ENCODE data around the gene PRAMEF7.
"Not testable (repeated sequence)": the region's sequence is repeated elsewhere in the genome, so short reads cannot be mapped to it uniquely, and the experiment has no call there.

The PRAMEF7 gene

DNA sequence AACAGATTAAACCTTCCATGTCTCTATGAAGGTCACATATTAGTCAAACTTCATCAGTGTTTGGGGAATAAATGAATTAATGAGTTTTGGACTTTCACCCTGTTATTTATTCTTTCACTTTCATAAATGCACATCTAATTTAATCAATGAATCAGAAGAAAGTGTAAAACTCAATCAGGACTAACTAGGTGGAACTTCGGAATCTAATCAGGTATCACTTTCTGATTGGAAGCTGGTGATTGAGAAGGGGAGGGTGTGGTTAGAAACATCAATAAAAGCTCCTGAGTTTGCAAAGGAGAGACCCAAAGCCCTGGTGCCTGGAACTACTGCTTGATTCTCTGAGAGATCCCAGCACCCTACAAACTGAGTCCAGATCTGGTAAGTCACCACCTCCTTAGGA is at the start of gene PRAMEF7:
PRAMEF7 (plus strand) TSS at position 301 of the 400 bp plus-strand sequence. CDS start 1,083 bp downstream, outside the sequence.
- not testable (repeated sequence) for H3K27ac ChIP-seq; DNase-seq (ENCODE audit: low read depth, low spot score)

- not testable (repeated sequence) for H3K27ac ChIP-seq; DNase-seq (ENCODE audit: low read depth, low spot score)
Observed at GRCh38 chr1:12878453-12878852, 38.0 kb upstream of the PRAMEF7 start.

- not testable (repeated sequence) for DNase-seq (ENCODE audit: low read depth, low spot score); H3K27ac ChIP-seq
Observed at GRCh38 chr1:12886101-12886500, 30.3 kb upstream of the PRAMEF7 start, which contains the start of gene PRAMEF4. Gene PRAMEF4, minus strand, starts transcription at chr1:12886201. Its CDS starts 2,807 bp downstream, at chr1:12883394.

- not testable (repeated sequence) for DNase-seq (ENCODE audit: low read depth, low spot score); H3K27ac ChIP-seq
Observed at GRCh38 chr1:12898170-12898569, 18.2 kb upstream of the PRAMEF7 start, which contains the start of gene PRAMEF10. Gene PRAMEF10, minus strand, starts transcription at chr1:12898270. Its CDS starts 2,423 bp downstream, at chr1:12895847.

DNA sequence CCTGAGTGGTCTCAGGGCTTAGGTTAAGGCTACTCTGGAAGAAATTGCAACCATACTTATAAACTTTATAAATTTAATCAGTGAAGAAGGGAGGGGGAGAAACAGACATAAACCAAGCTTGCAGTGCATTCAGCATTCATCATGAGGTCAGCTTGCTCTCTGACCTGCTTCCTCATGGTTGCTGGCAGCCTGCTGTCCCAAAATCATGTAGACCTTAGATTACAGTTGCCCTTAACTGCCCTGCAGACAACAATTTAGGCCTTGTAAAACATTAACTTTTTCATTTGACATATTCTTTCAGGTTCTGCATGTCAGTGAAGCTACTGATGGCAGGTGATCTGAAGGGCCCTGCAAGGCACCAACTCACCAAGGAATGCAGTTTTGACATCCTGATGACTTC is 17.2 kb upstream of the PRAMEF7 start:
- not testable (repeated sequence) for H3K27ac ChIP-seq; DNase-seq (ENCODE audit: low read depth, low spot score)

- DNase-seq (ENCODE audit: low read depth, low spot score): not testable (repeated sequence)
Observed at GRCh38 chr1:12903793-12904572, 12.4 kb upstream of the PRAMEF7 start.

GRCh38 chr1:12921749-12922148 is 5.3 kb downstream of the PRAMEF7 start:
- not testable (repeated sequence) for DNase-seq (ENCODE audit: low read depth, low spot score); H3K27ac ChIP-seq

More at GRCh38 chr1:12903793-12904572, 12.4 kb upstream of the PRAMEF7 start:
- H3K27ac ChIP-seq: not testable (repeated sequence)

GRCh38 chr1:12924368-12924767 is 8.0 kb downstream of the PRAMEF7 start:
- not testable (repeated sequence) for DNase-seq (ENCODE audit: low read depth, low spot score); H3K27ac ChIP-seq

DNA sequence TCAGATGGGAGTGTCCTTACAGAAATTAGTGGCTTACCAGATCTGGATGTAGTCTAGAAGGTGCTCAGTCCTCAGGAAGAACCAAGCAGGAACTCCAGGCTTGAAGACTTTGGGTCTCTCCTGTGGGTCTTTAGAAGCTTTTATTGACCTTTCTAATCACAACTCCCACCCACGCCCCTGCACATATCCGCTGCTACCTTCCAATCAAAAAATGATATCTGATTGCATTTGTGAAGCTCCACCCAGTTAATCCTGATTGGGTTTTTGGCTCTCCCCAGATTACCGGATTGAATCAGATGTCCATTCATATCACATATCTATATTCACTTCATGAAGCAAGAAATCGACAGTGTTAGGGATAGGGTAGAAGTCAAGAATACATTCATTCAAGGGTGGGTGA is 31.1 kb downstream of the PRAMEF7 start, which contains the start of gene PRAMEF6:
PRAMEF6 (minus strand) TSS at position 101 of the 400 bp plus-strand sequence. CDS start 5,062 bp downstream, outside the sequence.
- not testable (repeated sequence) for H3K27ac ChIP-seq; DNase-seq (ENCODE audit: low read depth, low spot score)
